ENCODE measurements around the gene CTNNBL1. TPM values are rescaled to one million over a fixed set of nuclear protein-coding genes. Genes with fewer than 3 reads are reported as not detected.

The CTNNBL1 gene
- polyA plus RNA-seq, 6 donors from 2014 or later, result 102 to 200 (median 125) TPM

GRCh38 chr20:37838769-37839431 lies 145.1 kb downstream of the CTNNBL1 start:
- no peaks in the 10 kb centered on the region for H3K27me3 Mint-ChIP-seq
- no peaks in the 10 kb centered on the region for H3K9me3 Mint-ChIP-seq
- DNase-seq, result no peak
- no peak for ATAC-seq (ENCODE audit: low read depth in 2 of 2)
- peak overlapping the region in 5 of 6 donors; percentile 14 to 52 (median 39) for H3K27ac Mint-ChIP-seq
- peaks cover 18 to 26% (median 20%) of the 10 kb centered on the region in 3 donors for H3K4me1 Mint-ChIP-seq
- peaks cover 26 to 27% of the 10 kb centered on the region in 2 donors for H3K36me3 Mint-ChIP-seq
- H3K4me3 Mint-ChIP-seq, result no peak overlapping the region

GRCh38 chr20:37839432-37839827 lies 145.6 kb downstream of the CTNNBL1 start:
- Mint-ChIP-seq H3K4me1 (peaks cover 18 to 26% (median 20%) of the 10 kb centered on the region in 3 donors), H3K4me3 (no peak overlapping the region), H3K27me3 (no peaks in the 10 kb centered on the region), H3K9me3 (no peaks in the 10 kb centered on the region), H3K27ac (peak overlapping the region in 1 of 6 donors; percentile 17), H3K36me3 (peaks cover 26 to 27% of the 10 kb centered on the region in 2 donors)
- DNase-seq (no peak), ATAC-seq (ENCODE audit: low read depth in 2 of 2) (no peak)

GRCh38 chr20:37839955-37840354 lies 146.1 kb downstream of the CTNNBL1 start:
- no peak for DNase-seq
- Mint-ChIP-seq H3K27ac (peak overlapping the region in 2 of 6 donors; percentile 17 to 47), H3K36me3 (peaks cover 26 to 27% of the 10 kb centered on the region in 2 donors), H3K4me3 (no peak overlapping the region), H3K27me3 (no peaks in the 10 kb centered on the region), H3K4me1 (peaks cover 18 to 26% (median 20%) of the 10 kb centered on the region in 3 donors), H3K9me3 (no peaks in the 10 kb centered on the region)
- no peak for ATAC-seq (ENCODE audit: low read depth in 2 of 2)

GRCh38 chr20:37841389-37841788 lies 147.6 kb downstream of the CTNNBL1 start:
- no peak for ATAC-seq (ENCODE audit: low read depth in 2 of 2)
- H3K27ac Mint-ChIP-seq, result no peak overlapping the region
- H3K9me3 Mint-ChIP-seq, result no peaks in the 10 kb centered on the region
- peaks cover 14 to 21% (median 17%) of the 10 kb centered on the region in 3 donors for H3K4me1 Mint-ChIP-seq
- no peak for DNase-seq
- no peaks in the 10 kb centered on the region for H3K27me3 Mint-ChIP-seq
- peaks cover 26 to 27% of the 10 kb centered on the region in 2 donors for H3K36me3 Mint-ChIP-seq
- no peak overlapping the region for H3K4me3 Mint-ChIP-seq

GRCh38 chr20:37841971-37842370 lies 148.1 kb downstream of the CTNNBL1 start:
- Mint-ChIP-seq H3K4me1 (peaks cover 10 to 17% (median 11%) of the 10 kb centered on the region in 3 donors), H3K36me3 (peaks cover 26 to 33% of the 10 kb centered on the region in 2 donors), H3K27ac (no peak overlapping the region), H3K9me3 (no peaks in the 10 kb centered on the region), H3K4me3 (no peak overlapping the region), H3K27me3 (no peaks in the 10 kb centered on the region)
- ATAC-seq (ENCODE audit: low read depth in 2 of 2), result no peak
- no peak for DNase-seq

GRCh38 chr20:37845241-37845681 lies 151.4 kb downstream of the CTNNBL1 start:
- Mint-ChIP-seq H3K27ac (peak overlapping the region in 1 of 6 donors; percentile 82), H3K4me1 (peaks cover 0 to 8% (median 0%) of the 10 kb centered on the region in 3 donors), H3K36me3 (peaks cover 39 to 44% of the 10 kb centered on the region in 2 donors), H3K27me3 (no peaks in the 10 kb centered on the region), H3K4me3 (no peak overlapping the region), H3K9me3 (no peaks in the 10 kb centered on the region)
- ATAC-seq (ENCODE audit: low read depth in 2 of 2) (no peak), DNase-seq (no peak)

GRCh38 chr20:37845878-37846277 lies 152.0 kb downstream of the CTNNBL1 start:
- H3K9me3 Mint-ChIP-seq, result no peaks in the 10 kb centered on the region
- no peak overlapping the region for H3K4me3 Mint-ChIP-seq
- no peaks in the 10 kb centered on the region for H3K27me3 Mint-ChIP-seq
- ATAC-seq (ENCODE audit: low read depth in 2 of 2) (no peak), DNase-seq (no peak)
- peaks cover 0 to 8% (median 0%) of the 10 kb centered on the region in 3 donors for H3K4me1 Mint-ChIP-seq
- peak overlapping the region in 3 of 6 donors; percentile 61 to 75 (median 70) for H3K27ac Mint-ChIP-seq
- H3K36me3 Mint-ChIP-seq, result peaks cover 33 to 38% of the 10 kb centered on the region in 2 donors

GRCh38 chr20:37846573-37846972 lies 152.7 kb downstream of the CTNNBL1 start:
- no peak overlapping the region for H3K4me3 Mint-ChIP-seq
- H3K4me1 Mint-ChIP-seq, result peaks cover 0 to 8% (median 0%) of the 10 kb centered on the region in 3 donors
- DNase-seq (no peak), ATAC-seq (ENCODE audit: low read depth in 2 of 2) (no peak)
- no peak overlapping the region for H3K27ac Mint-ChIP-seq
- no peaks in the 10 kb centered on the region for H3K27me3 Mint-ChIP-seq
- peaks cover 33 to 35% of the 10 kb centered on the region in 2 donors for H3K36me3 Mint-ChIP-seq
- H3K9me3 Mint-ChIP-seq, result no peaks in the 10 kb centered on the region

GRCh38 chr20:37848706-37849105 lies 154.9 kb downstream of the CTNNBL1 start:
- peak overlapping the region in 1 of 6 donors; percentile 6 for H3K27ac Mint-ChIP-seq
- ATAC-seq (ENCODE audit: low read depth in 2 of 2) (no peak), DNase-seq (no peak)
- H3K36me3 Mint-ChIP-seq, result peaks cover 16 to 24% of the 10 kb centered on the region in 2 donors
- no peak overlapping the region for H3K4me3 Mint-ChIP-seq
- no peaks in the 10 kb centered on the region for H3K27me3 Mint-ChIP-seq
- peaks cover 0 to 8% (median 1%) of the 10 kb centered on the region in 3 donors for H3K4me1 Mint-ChIP-seq
- no peaks in the 10 kb centered on the region for H3K9me3 Mint-ChIP-seq

- Mint-ChIP-seq H3K27ac (peak overlapping the region in 1 of 6 donors; percentile 6), H3K36me3 (peaks cover 16 to 28% of the 10 kb centered on the region in 2 donors), H3K27me3 (no peaks in the 10 kb centered on the region), H3K4me3 (no peak overlapping the region), H3K9me3 (no peaks in the 10 kb centered on the region), H3K4me1 (peaks cover 0 to 8% (median 1%) of the 10 kb centered on the region in 3 donors)
- DNase-seq, result no peak
- no peak for ATAC-seq (ENCODE audit: low read depth in 2 of 2)
Observed at GRCh38 chr20:37849156-37849555, 155.3 kb downstream of the CTNNBL1 start.

GRCh38 chr20:37849566-37849965 lies 155.7 kb downstream of the CTNNBL1 start:
- no peak for ATAC-seq (ENCODE audit: low read depth in 2 of 2)
- no peak overlapping the region for H3K4me3 Mint-ChIP-seq
- H3K27me3 Mint-ChIP-seq, result no peaks in the 10 kb centered on the region
- H3K27ac Mint-ChIP-seq, result no peak overlapping the region
- DNase-seq, result no peak
- no peaks in the 10 kb centered on the region for H3K9me3 Mint-ChIP-seq
- H3K36me3 Mint-ChIP-seq, result peaks cover 16 to 30% of the 10 kb centered on the region in 2 donors
- H3K4me1 Mint-ChIP-seq, result peaks cover 0 to 8% (median 1%) of the 10 kb centered on the region in 3 donors

- ATAC-seq (ENCODE audit: low read depth in 2 of 2) (no peak), DNase-seq (no peak)
- Mint-ChIP-seq H3K27me3 (no peaks in the 10 kb centered on the region), H3K27ac (peak overlapping the region in 1 of 6 donors; percentile 65), H3K36me3 (peaks cover 16 to 30% of the 10 kb centered on the region in 2 donors), H3K4me1 (peaks cover 1 to 8% (median 3%) of the 10 kb centered on the region in 3 donors), H3K9me3 (no peaks in the 10 kb centered on the region), H3K4me3 (no peak overlapping the region)
Observed at GRCh38 chr20:37850036-37850592, 156.3 kb downstream of the CTNNBL1 start.

- Mint-ChIP-seq H3K4me3 (no peak overlapping the region), H3K27ac (no peak overlapping the region), H3K9me3 (no peaks in the 10 kb centered on the region), H3K4me1 (peaks cover 1 to 8% (median 5%) of the 10 kb centered on the region in 3 donors), H3K27me3 (no peaks in the 10 kb centered on the region), H3K36me3 (peaks cover 18 to 30% of the 10 kb centered on the region in 2 donors)
- DNase-seq (no peak), ATAC-seq (ENCODE audit: low read depth in 2 of 2) (no peak)
Observed at GRCh38 chr20:37850724-37851355, 157.0 kb downstream of the CTNNBL1 start.

All from naive B cell (primary cell).